Amniotic stem cell (primary cell): ENCODE measurements around the gene MSANTD4.
"Not testable (repeated sequence)": the region's sequence is repeated elsewhere in the genome, so short reads cannot be mapped to it uniquely, and the experiment has no call there.

Experiments used
- DNase-seq: peaks from one replicate; lab custom pipeline; 2025; lab: John Stamatoyannopoulos, UW

MSANTD4 gene

GRCh38 chr11:106014035-106014434 lies 8.0 kb downstream of the MSANTD4 start:
- DNase-seq, result no peak

DNA sequence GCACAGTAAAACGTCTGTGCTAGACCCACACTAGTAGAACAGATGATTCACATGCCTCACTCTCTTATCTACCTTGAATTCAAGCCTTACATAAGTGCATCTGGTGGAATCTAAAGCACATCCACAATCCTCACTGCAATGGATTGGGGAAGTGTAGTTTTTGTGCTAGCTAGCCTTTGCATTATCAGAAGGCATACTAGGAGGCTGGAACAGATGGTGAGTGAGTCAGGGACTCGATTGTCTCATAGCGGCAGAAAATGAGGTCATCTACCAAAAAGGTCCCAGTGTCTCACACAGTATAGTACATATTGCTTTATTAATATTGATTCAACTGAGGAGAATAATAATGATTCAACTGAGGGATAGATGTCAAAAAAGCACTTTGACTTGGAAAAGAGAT lies 9.3 kb downstream of the MSANTD4 start:
- no peak for DNase-seq

DNA sequence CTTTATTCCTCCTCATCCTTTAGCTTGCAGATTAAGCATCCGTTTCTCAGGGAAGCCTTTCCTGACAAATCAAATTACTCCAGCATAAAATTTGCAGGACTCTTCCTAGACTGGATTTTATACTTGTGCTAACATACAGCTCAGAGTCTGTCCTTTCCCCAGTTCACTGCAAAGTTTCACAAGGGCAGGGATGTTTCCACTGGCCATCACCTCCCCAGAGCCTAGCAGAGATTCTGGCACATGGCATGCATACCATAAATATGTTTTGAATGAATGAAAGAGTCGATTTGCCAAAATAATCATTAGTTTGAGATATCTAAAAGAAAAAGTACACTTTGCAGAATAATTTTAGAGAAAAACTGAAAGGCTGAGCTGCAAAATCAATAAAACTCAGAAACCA lies 10.6 kb downstream of the MSANTD4 start:
- no peak for DNase-seq

DNA sequence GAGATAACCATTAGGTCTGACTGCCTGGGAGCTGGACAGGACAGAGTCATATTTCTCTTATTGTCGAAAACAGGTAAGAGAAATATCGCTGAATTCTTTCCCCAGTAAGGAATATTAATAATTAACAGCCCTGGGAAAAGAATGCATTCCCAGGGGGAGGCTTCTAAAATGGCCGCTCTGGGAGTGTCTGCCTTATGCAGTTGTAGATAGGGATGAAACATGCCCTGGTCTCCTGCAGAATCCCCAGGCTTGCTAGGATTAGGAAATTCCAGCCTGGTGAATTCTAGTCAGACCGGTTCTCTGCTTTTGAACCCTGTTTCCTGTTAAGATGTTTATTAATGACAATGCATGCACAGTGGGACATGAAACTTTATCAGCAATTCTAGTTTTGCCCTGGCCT lies 18.9 kb downstream of the MSANTD4 start:
- not testable (repeated sequence) for DNase-seq

GRCh38 chr11:106001304-106002012 lies 20.6 kb downstream of the MSANTD4 start:
- DNase-seq, result no peak

- no peak for DNase-seq
Observed at GRCh38 chr11:105991888-105992287, 30.2 kb downstream of the MSANTD4 start.

DNA sequence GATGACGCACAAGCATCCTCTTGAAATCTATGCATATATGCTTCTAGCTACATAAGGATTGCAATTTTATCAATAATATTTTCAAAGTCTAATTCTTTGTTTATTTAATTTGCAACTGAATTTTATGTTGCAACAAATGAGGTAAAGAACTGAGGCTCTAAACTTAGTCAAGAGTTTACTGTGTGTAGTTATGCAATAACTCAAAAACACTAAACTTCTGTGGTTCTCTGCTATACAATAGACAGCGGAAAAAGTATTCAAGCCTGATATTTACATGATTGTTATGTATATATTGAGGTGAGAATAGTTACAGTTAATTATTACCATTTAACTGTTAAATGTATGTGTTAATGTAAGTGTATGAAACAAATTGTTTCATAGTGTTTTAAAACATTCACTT lies 32.9 kb downstream of the MSANTD4 start:
- DNase-seq, result no peak

DNA sequence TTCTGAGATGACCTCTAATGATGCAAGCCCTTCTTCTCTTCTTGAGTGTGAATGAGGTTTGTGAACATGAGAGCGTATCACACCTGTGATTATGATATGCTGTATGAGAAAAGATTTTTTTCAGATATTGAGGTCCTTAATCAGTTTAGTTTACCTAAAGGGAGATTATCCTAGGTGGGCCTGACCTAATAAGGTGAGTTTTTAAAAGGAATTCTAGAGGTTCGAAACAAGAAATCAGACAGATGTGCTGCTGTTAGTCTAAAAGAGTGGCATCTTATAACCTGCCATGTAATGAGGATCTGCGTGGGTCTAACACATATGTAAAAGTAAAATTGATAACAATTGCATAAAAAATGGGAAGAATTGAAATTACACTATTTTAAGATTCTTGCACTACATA lies 33.8 kb downstream of the MSANTD4 start:
- no peak for DNase-seq

- DNase-seq, result no peak
Observed at GRCh38 chr11:105986554-105986953, 35.5 kb downstream of the MSANTD4 start.

GRCh38 chr11:105979997-105980703 lies 41.9 kb downstream of the MSANTD4 start:
- DNase-seq, result no peak

DNA sequence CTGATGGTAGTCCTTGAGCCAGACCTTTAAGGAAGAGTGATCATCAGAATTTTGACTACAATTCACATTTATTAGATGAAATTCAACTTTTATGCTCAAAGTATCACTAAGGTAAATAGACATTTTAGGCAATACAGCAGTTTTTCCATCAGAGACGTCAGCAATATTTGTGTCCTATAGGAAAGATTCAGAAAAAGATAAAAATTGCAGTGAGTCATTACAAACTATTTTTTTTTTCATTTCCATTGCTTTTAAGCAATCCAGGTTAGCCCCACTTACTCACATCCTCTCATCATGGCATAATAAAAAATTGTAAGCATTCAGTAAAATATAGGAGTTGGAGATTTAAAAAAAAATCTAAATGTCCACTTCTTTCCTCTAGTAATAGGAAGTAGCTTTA lies 46.9 kb downstream of the MSANTD4 start:
- no peak for DNase-seq

DNA sequence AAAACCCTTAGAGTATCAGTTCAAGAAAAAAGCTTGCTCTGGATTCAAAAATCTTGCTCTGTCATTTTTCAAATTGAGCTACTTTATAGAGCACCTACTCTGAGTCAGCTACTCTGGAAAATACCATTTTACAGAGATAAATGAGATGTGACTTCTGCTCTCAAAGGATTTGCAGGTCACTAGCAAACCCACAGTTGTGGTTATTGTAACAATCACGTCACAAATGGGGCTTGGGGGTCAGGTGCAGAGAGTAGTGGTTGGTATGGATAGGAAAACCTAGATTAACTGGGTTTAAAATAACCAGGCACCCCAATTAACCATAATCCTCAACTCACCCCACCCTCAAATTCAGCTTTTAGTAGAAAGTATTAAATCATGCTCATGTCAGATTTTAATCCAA lies 52.3 kb downstream of the MSANTD4 start:
- DNase-seq, result no peak

GRCh38 chr11:105968021-105968697 lies 53.9 kb downstream of the MSANTD4 start:
- DNase-seq, result no peak

DNA sequence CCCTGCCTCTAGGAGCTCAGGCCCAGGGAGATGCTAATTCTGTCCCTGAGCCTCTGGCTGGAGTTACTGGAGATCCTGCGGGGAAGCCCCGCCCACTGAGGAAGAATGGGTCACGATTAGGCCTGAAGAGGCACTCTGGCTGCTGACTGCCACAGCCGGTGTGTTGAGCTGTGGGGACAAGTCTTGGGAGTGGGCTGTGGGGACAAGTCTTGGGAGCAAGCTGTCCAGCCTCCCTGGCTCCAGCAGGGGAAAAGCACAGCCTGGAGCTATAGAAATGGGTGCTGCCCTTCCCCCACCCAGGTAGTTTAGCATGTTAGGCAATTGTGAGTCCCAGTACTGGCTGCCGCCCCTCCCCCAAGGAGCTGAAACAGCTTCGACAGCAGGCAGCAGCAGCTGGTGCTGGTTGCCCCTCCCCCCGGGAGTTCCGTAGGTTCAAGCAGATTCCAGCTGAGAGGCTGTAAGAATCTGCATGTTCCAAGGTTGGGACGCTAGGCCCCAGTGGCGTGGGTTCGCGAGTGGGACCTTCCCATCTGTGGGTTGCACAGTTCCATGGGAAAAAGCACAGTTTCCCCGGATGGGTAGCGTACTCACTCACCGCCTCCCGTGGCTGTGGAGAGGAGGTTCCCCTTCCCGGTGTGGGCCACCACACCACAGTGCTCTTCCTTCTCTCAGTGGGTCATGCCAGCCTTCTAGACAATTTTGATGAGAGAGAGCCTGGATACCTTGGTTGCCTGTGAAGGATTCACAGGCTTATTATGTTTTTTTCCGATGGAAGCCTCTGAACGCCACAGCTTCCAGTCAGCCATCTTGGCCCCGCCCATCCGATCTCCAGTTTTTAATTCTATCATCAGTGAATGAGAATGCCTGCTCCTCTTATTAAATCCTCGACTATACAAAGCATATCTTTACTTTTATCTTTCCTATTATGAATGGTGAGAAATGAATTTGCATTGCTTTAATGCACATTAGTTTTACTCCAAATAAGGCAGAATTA lies 61.5 kb downstream of the MSANTD4 start:
- no peak for DNase-seq
